Aorta (tissue), 5 donors: ENCODE data around the gene KRTAP4-2. TPM values are rescaled to one million over a fixed set of nuclear protein-coding genes. Genes with fewer than 3 reads are reported as not detected.
"Not testable (repeated sequence)": the region's sequence is repeated elsewhere in the genome, so short reads cannot be mapped to it uniquely, and the experiment has no call there.

Source experiments
- ATAC-seq: fragments of 200-7000 bp; cut with Tn5 transposase; one replicate; pipeline ENCODE4 v1.9.1; 2022; ENCODE audit warnings: moderate library complexity; ENCODE audit not compliant: low FRiP score
- DNase-seq, 2 donors: peaks; one replicate each; pipeline ENCODE4 v3.0.0-alpha.2; 2020
- H3K27ac ChIP-seq, 2 donors: one replicate each; pipeline ENCODE4 v1.5.1; 2013; ENCODE audit warnings: low read length in 2 of 2, mild to moderate bottlenecking in 2 of 2, moderate library complexity in 2 of 2, control low read depth in 1 of 2, inconsistent platforms in 1 of 2, low read depth in 1 of 2
- H3K27me3 ChIP-seq, 2 donors: one replicate each; pipeline ENCODE4 v1.6.1; 2013; ENCODE audit warnings: control low read depth in 1 of 2, low read length in 1 of 2, mild to moderate bottlenecking in 1 of 2, moderate library complexity in 1 of 2; ENCODE audit not compliant: insufficient read depth in 2 of 2, control insufficient read depth in 1 of 2
- H3K36me3 ChIP-seq, 2 donors: one replicate each; pipeline ENCODE4 v1.6.1; 2013; ENCODE audit warnings: control low read depth in 1 of 2, low read length in 1 of 2, mild to moderate bottlenecking in 1 of 2; ENCODE audit not compliant: insufficient read depth in 2 of 2, control insufficient read depth in 1 of 2
- H3K4me1 ChIP-seq, 2 donors: one replicate each; pipeline ENCODE4 v1.6.1; 2013; ENCODE audit warnings: low read length in 2 of 2, control low read depth in 1 of 2, mild to moderate bottlenecking in 1 of 2, moderate library complexity in 1 of 2; ENCODE audit not compliant: insufficient read depth in 2 of 2, control insufficient read depth in 1 of 2
- H3K4me3 ChIP-seq, 2 donors: one replicate each; pipeline ENCODE4 v1.5.1; 2013; ENCODE audit warnings: low read length in 2 of 2, control low read depth in 1 of 2, mild to moderate bottlenecking in 1 of 2
- H3K9me3 ChIP-seq: one replicate; pipeline ENCODE4 v1.6.1; 2013; ENCODE audit warnings: mild to moderate bottlenecking, low read length; ENCODE audit not compliant: control insufficient read depth
- WGBS, 2 donors: extraction: QIAGEN DNeasy Blood & Tissue Kit; methylation state at CpG; one replicate each; pipeline ENCODE4 v1.1.7; 2013; 5-methylcytosine and 5-hydroxymethylcytosine counted together
- intact Hi-C, 2 donors: fragments of 100-400 bp; cut with DNase I; formaldehyde crosslinking; loops; one replicate each; pipeline versions ENCODE4 v1.14.2 to v1.15.0; 2022
- polyA plus RNA-seq, 2 donors: library from polyadenylated mRNA; stranded (reverse); fragments of 200-250 nt; gene quantifications; one replicate each; pipeline ENCODE4 v1.2.3, GENCODE V29; 2013
- total RNA-seq, 2 donors: library from RNA; stranded (reverse); fragmentation: NEBNext Ultra II Directional; extraction: Animal tissue kit (Norgen Biotek cat#: 25700); gene quantifications; one replicate each; pipeline ENCODE4 v1.2.1, GENCODE V29; 2021
- donor health status: healthy with polysubstance abuse.
- donor health status: Bipolar disorder and iron deficiency.
- donor health status: DM: no; HTN: no; CAD: no.
- donor health status: DM: no; HTN: no; CAD: no.
- donor health status: DM: yes; HTN: yes; CAD: no.

The KRTAP4-2 gene
- total and polyA plus RNA-seq, 4 donors = not detected

GRCh38 chr17:41196068-41196467 lies 18.0 kb upstream of the KRTAP4-2 start:
- no peak overlapping the region for H3K4me3 ChIP-seq
- ATAC-seq (no peak), DNase-seq (no peak)
- no peak overlapping the region for H3K27ac ChIP-seq
- H3K27me3 ChIP-seq = no peaks in the 10 kb centered on the region
- H3K36me3 ChIP-seq = no peaks in the 10 kb centered on the region
- intact Hi-C loops = no loop called here
- H3K4me1 ChIP-seq = no peaks in the 10 kb centered on the region
- H3K9me3 ChIP-seq = no peaks in the 10 kb centered on the region
- 13 to 29% methylated on average over 1 of the region's 1 CpG for WGBS, 2 donors

- intact Hi-C loops = no loop called here
- Histone ChIP-seq H3K9me3 (peaks cover 2% of the 10 kb centered on the region), H3K27me3 (peaks cover 0 to 2% of the 10 kb centered on the region in 2 donors), H3K36me3 (no peaks in the 10 kb centered on the region), H3K4me1 (no peaks in the 10 kb centered on the region), H3K27ac (no peak overlapping the region), H3K4me3 (no peak overlapping the region)
- no peak for ATAC-seq
- DNase-seq = no peak
- WGBS, 2 donors = 82 to 88% methylated on average over 3 of the region's 3 CpGs
These were observed 12.3 kb upstream of the KRTAP4-2 start for GRCh38 chr17:41190328-41190727.

- DNase-seq, intact Hi-C loops, H3K27me3 ChIP-seq, H3K27ac ChIP-seq, H3K4me3 ChIP-seq, H3K9me3 ChIP-seq, H3K36me3 ChIP-seq, H3K4me1 ChIP-seq, ATAC-seq: not testable (repeated sequence)
- 64 to 72% methylated on average over 1 of the region's 1 CpG for WGBS, 2 donors
These were observed 11.9 kb upstream of the KRTAP4-2 start, which contains the start of gene KRTAP9-1 for GRCh38 chr17:41189837-41190318. Gene KRTAP9-1, plus strand, starts transcription at chr17:41189887. Its CDS starts 0 bp downstream, at chr17:41189887.

- Histone ChIP-seq H3K27me3 (peaks cover 0 to 2% of the 10 kb centered on the region in 2 donors), H3K4me3 (no peak overlapping the region), H3K36me3 (no peaks in the 10 kb centered on the region), H3K27ac (no peak overlapping the region), H3K9me3 (peaks cover 2% of the 10 kb centered on the region), H3K4me1 (peaks cover 0 to 2% of the 10 kb centered on the region in 2 donors)
- intact Hi-C loops = no loop called here
- no peak for ATAC-seq
- WGBS, 2 donors = 83 to 84% methylated on average over 2 of the region's 2 CpGs
- no peak for DNase-seq
These were observed 8.9 kb upstream of the KRTAP4-2 start for GRCh38 chr17:41186872-41187271.

- no peak overlapping the region for H3K4me3 ChIP-seq
- 34 to 51% methylated on average over 1 of the region's 1 CpG for WGBS, 2 donors
- H3K9me3 ChIP-seq = peaks cover 2% of the 10 kb centered on the region
- H3K36me3 ChIP-seq = no peaks in the 10 kb centered on the region
- intact Hi-C loops = no loop called here
- no peak for DNase-seq
- peaks cover 0 to 2% of the 10 kb centered on the region in 2 donors for H3K4me1 ChIP-seq
- ATAC-seq = no peak
- H3K27me3 ChIP-seq = peaks cover 0 to 2% of the 10 kb centered on the region in 2 donors
- no peak overlapping the region for H3K27ac ChIP-seq
These were observed 7.0 kb upstream of the KRTAP4-2 start for GRCh38 chr17:41185001-41185400.

- Histone ChIP-seq H3K36me3 (no peaks in the 10 kb centered on the region), H3K4me3 (no peak within 1 kb of the TSS), H3K9me3 (peaks cover 2% of the 10 kb centered on the region), H3K4me1 (peaks cover 0 to 2% of the 10 kb centered on the region in 2 donors), H3K27me3 (peaks cover 0 to 2% of the 10 kb centered on the region in 2 donors), H3K27ac (no peak within 1 kb of the TSS)
- whole genome bisulfite sequencing, 2 donors = 60% methylated on average over 9 of the region's 9 CpGs
- ATAC-seq (no peak), DNase-seq (no peak)
- intact Hi-C loops = no loop called here
These were observed 6.5 kb upstream of the KRTAP4-2 start, which contains the start of gene KRTAP4-1 for GRCh38 chr17:41184480-41184961. Gene KRTAP4-1, minus strand, starts transcription at chr17:41184911. Its CDS starts 57 bp downstream, at chr17:41184854.

GRCh38 chr17:41178843-41179616 lies 1.0 kb upstream of the KRTAP4-2 start:
- 19 to 25% methylated on average over 1 of the region's 1 CpG for WGBS, 2 donors
- H3K4me3 ChIP-seq = no peak overlapping the region
- H3K9me3 ChIP-seq = peaks cover 1% of the 10 kb centered on the region
- no peak overlapping the region for H3K27ac ChIP-seq
- H3K27me3 ChIP-seq = no peaks in the 10 kb centered on the region
- intact Hi-C loops = no loop called here
- peaks cover 0 to 4% of the 10 kb centered on the region in 2 donors for H3K4me1 ChIP-seq
- H3K36me3 ChIP-seq = no peaks in the 10 kb centered on the region
- ATAC-seq (peak; percentile 56), DNase-seq (no peak)

GRCh38 chr17:41178341-41178740 lies 320 bp upstream of the KRTAP4-2 start:
- ATAC-seq = no peak
- H3K9me3 ChIP-seq = peaks cover 1% of the 10 kb centered on the region
- H3K27ac ChIP-seq = no peak overlapping the region
- WGBS, 2 donors = 87 to 90% methylated on average over 3 of the region's 3 CpGs
- no peaks in the 10 kb centered on the region for H3K27me3 ChIP-seq
- no peak overlapping the region for H3K4me3 ChIP-seq
- intact Hi-C loops = no loop called here
- no peaks in the 10 kb centered on the region for H3K36me3 ChIP-seq
- DNase-seq = no peak
- H3K4me1 ChIP-seq = peaks cover 0 to 4% of the 10 kb centered on the region in 2 donors
